Endothelial cell of umbilical vein (primary cell): ENCODE data around the gene ALG8. TPM values are rescaled to one million over a fixed set of nuclear protein-coding genes. Genes with fewer than 3 reads are reported as not detected.
"Not testable (repeated sequence)": the region's sequence is repeated elsewhere in the genome, so short reads cannot be mapped to it uniquely, and the experiment has no call there.

Source experiments
- BruUV-seq: library from RNA; stranded (reverse); fragments of 400-500 nt; replicated peaks from 2 replicates; lab custom pipeline; 2021; lab: Mats Ljungman, UMichigan
- CTCF ChIA-PET: fragments of 300-600, 350-600 bp; sonication (Branson Sonifier 250); formaldehyde crosslinking; loops from one replicate; lab custom pipeline; 2021; ENCODE audit warnings: antibody characterized with exemption, inconsistent platforms; lab: Charles Lee
- POLR2A ChIA-PET: fragments of 300-600, 350-600 bp; sonication (Branson Sonifier 250); formaldehyde crosslinking; loops from one replicate; lab custom pipeline; 2021; ENCODE audit warnings: antibody characterized with exemption, inconsistent platforms; lab: Charles Lee
- DNase-seq: peaks from one replicate; pipeline ENCODE4 v3.0.0-alpha.2; 2011; ENCODE audit warnings: low read depth, low spot score
- FAIRE-seq: peaks from 2 replicates; lab custom pipeline; 2011; peaks lifted over from hg19 to GRCh38; lab: Jason Lieb, UNC
- H2AFZ ChIP-seq: 2 replicates; pipeline ENCODE4 v1.6.0; 2012; ENCODE audit warnings: low read depth, low read length, control low read depth, inconsistent platforms
- H3K27ac ChIP-seq: 2 replicates; pipeline ENCODE4 v1.5.1; 2011; ENCODE audit warnings: low read depth, mild to moderate bottlenecking, control low read depth, low read length, moderate library complexity; ENCODE audit not compliant: insufficient read depth
- H3K27me3 ChIP-seq, 2 experiments: 2 replicates each; pipeline versions ENCODE4 v1.6.0 to v1.6.1; 2011; ENCODE audit warnings: low read length in 2 of 2, mixed read lengths in 1 of 2; ENCODE audit not compliant: control insufficient read depth in 2 of 2, insufficient read depth in 2 of 2
- H3K36me3 ChIP-seq, 2 experiments: 2 replicates in 1 of 2; 3 replicates in 1 of 2; pipeline ENCODE4 v1.5.1; 2011; ENCODE audit warnings: low read length in 2 of 2, mild to moderate bottlenecking in 1 of 2, moderate library complexity in 1 of 2; ENCODE audit not compliant: control insufficient read depth in 2 of 2, insufficient read depth in 2 of 2; ENCODE audit errors: extremely low read depth in 1 of 2
- H3K4me1 ChIP-seq: 3 replicates; pipeline ENCODE4 v1.5.1; 2011; ENCODE audit warnings: mild to moderate bottlenecking, low read length; ENCODE audit not compliant: control insufficient read depth, insufficient read depth; ENCODE audit errors: extremely low read depth
- H3K4me2 ChIP-seq: 2 replicates; pipeline ENCODE4 v1.6.1; 2011; ENCODE audit warnings: low read length, control low read depth, mixed read lengths; ENCODE audit not compliant: insufficient read depth
- H3K4me3 ChIP-seq, 3 experiments: fragments of 200-600 bp in 1 of 3; sonication (generic), shearing (Covaris generic) in 1 of 3; replicated peaks in 1 of 3; 2 replicates each; pipeline ENCODE4 v1.5.1; 2011 to 2016; ENCODE audit warnings: control low read depth in 3 of 3, low read length in 3 of 3, mild to moderate bottlenecking in 2 of 3, inconsistent platforms in 1 of 3, low read depth in 1 of 3, moderate library complexity in 1 of 3; ENCODE audit not compliant: insufficient read depth in 1 of 3
- H3K79me2 ChIP-seq: 2 replicates; pipeline ENCODE4 v1.6.0; 2012; ENCODE audit warnings: low read length, inconsistent platforms; ENCODE audit not compliant: control insufficient read depth, insufficient read depth
- H3K9ac ChIP-seq: replicated peaks from 2 replicates; pipeline ENCODE3; 2011; ENCODE audit warnings: low read length, control low read depth; ENCODE audit not compliant: insufficient read depth; ENCODE audit errors: extremely low read depth
- H3K9me1 ChIP-seq: replicated peaks from 3 replicates; pipeline ENCODE4 v1.6.0; 2011; ENCODE audit warnings: mild to moderate bottlenecking, low read length; ENCODE audit not compliant: control insufficient read depth, insufficient read depth; ENCODE audit errors: extremely low read depth
- H3K9me3 ChIP-seq: replicated peaks from 2 replicates; pipeline ENCODE4 v1.5.1; 2012; ENCODE audit warnings: low read length, inconsistent platforms; ENCODE audit not compliant: control insufficient read depth, insufficient read depth
- H4K20me1 ChIP-seq: replicated peaks from 2 replicates; pipeline ENCODE3; 2011; ENCODE audit warnings: mild to moderate bottlenecking, low read length; ENCODE audit not compliant: control insufficient read depth, insufficient read depth; ENCODE audit errors: extremely low read depth
- GATA2 ChIP-seq: IDR thresholded peaks from 2 replicates; pipeline ENCODE4 v1.7.0; 2011; ENCODE audit warnings: low read depth, mild to moderate bottlenecking, moderate library complexity, mixed read lengths, low read length; ENCODE audit not compliant: insufficient read length, insufficient read depth
- MAX ChIP-seq: IDR thresholded peaks from 2 replicates; pipeline ENCODE4 v1.6.1; 2011; ENCODE audit not compliant: insufficient read depth, insufficient read length
- dilution Hi-C: fragments of 300-500 bp; cut with MboI; formaldehyde crosslinking; loops from one replicate; pipeline ENCODE4 v1.15.0; 2019; ENCODE audit warnings: low sequenced_read_pairs; ENCODE audit not compliant: extremely low pct_ligation_motif_present
- intact Hi-C: fragments of 100-400 bp; cut with micrococcal nuclease; formaldehyde crosslinking; loops from one replicate; pipeline ENCODE4 v1.10.0; 2022
- polyA plus RNA-seq, 4 experiments: library from polyadenylated mRNA; depleted of rRNA in 3 of 4; stranded (reverse) in 3 of 4; unstranded in 1 of 4; fragments of >200 nt; gene quantifications; 2 replicates each; pipeline versions ENCODE4 v1.2.1 to v1.2.3, GENCODE V29; 2011 to 2012; ENCODE audit warnings: missing spikeins in 1 of 4
- total RNA-seq: library from RNA; stranded (reverse); gene quantifications from 2 replicates; pipeline ENCODE4 v1.2.3, GENCODE V29; 2021

The ALG8 gene
- total and polyA plus RNA-seq, 2 donors (not counting 3 experiments of a cell fraction or from before 2014, with no cell fraction given), result 43.9 to 48.2 TPM

GRCh38 chr11:78060533-78060932 lies 78.9 kb downstream of the ALG8 start:
- Histone ChIP-seq H3K9me3 (no peaks in the 10 kb centered on the region), H3K9ac (no peak overlapping the region), H3K79me2 (no peaks in the 10 kb centered on the region), H3K4me2 (no peak overlapping the region), H2AFZ (no peak overlapping the region), H4K20me1 (no peaks in the 10 kb centered on the region), H3K36me3 (no peaks in the 10 kb centered on the region), H3K27ac (no peak overlapping the region), H3K27me3 (no peaks in the 10 kb centered on the region), H3K4me3 (no peak overlapping the region), H3K4me1 (no peaks in the 10 kb centered on the region), H3K9me1 (no peaks in the 10 kb centered on the region)
- dilution Hi-C loops (no loop called here), intact Hi-C loops (no loop called here)
- ChIA-PET POLR2A (no interaction called here), CTCF (interaction anchor here (0.9 to 1.0 kb wide), 2 partner anchors 9 to 504 kb away, joined by 3 read pairs; no protein-coding TSS in a partner anchor)
- TF ChIP-seq GATA2 (no peak), MAX (no peak)
- no TSS peak for BruUV-seq
- DNase-seq, result no peak
- FAIRE-seq, result no peak

GRCh38 chr11:78059749-78060328 lies 79.6 kb downstream of the ALG8 start:
- H3K4me3 ChIP-seq, H3K9me1 ChIP-seq, POLR2A ChIA-PET, H3K27ac ChIP-seq, H3K79me2 ChIP-seq, CTCF ChIA-PET, dilution Hi-C loops, BruUV-seq, H3K4me1 ChIP-seq, H4K20me1 ChIP-seq, H3K9ac ChIP-seq, DNase-seq, intact Hi-C loops, FAIRE-seq, H3K4me2 ChIP-seq, H2AFZ ChIP-seq, H3K9me3 ChIP-seq, H3K27me3 ChIP-seq, H3K36me3 ChIP-seq: not testable (repeated sequence)
